NCI-H2171 (cell line): Measurements from ENCODE around the gene TRPV2.
"Not testable (repeated sequence)": the region's sequence is repeated elsewhere in the genome, so short reads cannot be mapped to it uniquely, and the experiment has no call there.

Experiments used
- DNase-seq: peaks from one replicate; lab custom pipeline; 2025; lab: John Stamatoyannopoulos, UW

Gene TRPV2, protein sequence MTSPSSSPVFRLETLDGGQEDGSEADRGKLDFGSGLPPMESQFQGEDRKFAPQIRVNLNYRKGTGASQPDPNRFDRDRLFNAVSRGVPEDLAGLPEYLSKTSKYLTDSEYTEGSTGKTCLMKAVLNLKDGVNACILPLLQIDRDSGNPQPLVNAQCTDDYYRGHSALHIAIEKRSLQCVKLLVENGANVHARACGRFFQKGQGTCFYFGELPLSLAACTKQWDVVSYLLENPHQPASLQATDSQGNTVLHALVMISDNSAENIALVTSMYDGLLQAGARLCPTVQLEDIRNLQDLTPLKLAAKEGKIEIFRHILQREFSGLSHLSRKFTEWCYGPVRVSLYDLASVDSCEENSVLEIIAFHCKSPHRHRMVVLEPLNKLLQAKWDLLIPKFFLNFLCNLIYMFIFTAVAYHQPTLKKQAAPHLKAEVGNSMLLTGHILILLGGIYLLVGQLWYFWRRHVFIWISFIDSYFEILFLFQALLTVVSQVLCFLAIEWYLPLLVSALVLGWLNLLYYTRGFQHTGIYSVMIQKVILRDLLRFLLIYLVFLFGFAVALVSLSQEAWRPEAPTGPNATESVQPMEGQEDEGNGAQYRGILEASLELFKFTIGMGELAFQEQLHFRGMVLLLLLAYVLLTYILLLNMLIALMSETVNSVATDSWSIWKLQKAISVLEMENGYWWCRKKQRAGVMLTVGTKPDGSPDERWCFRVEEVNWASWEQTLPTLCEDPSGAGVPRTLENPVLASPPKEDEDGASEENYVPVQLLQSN

DNA sequence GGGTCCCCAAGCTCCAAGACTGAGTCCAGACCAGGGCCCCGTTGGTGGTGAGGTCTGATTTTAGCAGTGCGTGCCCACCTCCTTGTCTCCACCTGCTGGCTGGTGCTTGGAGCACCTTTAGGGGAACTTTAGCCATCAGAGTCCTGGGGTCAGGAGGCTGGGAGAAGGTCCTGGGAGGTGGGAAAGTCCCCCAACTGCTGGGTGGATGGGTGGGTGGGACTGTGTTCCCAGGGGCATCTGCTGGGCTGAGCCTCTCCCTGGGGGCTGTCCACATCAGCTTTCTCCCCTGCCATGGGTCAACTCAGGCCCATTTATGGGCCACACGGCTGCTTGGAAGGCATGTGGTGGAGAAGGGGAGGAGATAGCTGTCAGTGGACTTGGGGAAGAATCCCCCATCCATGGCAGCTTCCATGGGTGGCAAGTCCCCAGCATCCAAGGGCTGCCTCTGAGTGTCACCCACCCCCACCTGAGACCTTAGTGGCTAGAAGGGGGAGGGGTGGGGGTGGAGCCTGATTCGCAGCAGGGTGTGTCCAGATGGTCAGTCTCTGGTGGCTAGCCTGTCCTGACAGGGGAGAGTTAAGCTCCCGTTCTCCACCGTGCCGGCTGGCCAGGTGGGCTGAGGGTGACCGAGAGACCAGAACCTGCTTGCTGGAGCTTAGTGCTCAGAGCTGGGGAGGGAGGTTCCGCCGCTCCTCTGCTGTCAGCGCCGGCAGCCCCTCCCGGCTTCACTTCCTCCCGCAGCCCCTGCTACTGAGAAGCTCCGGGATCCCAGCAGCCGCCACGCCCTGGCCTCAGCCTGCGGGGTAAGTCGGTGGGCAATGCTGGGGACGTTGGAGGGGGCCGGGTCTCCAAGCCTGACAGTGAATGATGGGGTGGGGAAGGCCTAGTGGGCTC is at the start of gene TRPV2:
Gene TRPV2 (plus strand): TSS at position 541 of the 894 bp plus-strand sequence. CDS start 2,098 bp downstream, outside the sequence.
- no peak for DNase-seq

DNA sequence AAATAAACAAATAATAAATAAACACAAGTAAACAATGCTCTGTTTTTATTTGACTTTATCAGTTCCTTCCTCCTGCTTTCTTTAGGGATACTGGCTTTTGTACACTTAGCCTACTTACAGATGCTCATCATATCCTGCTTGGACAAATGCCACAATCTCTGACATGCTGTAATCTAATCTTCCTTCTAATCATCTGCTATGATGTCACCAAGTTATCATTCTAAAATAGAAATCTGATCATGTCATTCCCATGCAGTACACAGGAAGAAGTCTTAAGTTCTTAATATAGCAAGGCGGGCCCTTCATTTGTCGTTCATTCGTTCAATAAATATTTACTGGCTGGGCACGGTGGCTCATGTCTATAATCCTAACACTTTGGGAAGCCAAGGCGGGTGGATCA is 43.6 kb upstream of the TRPV2 start:
- DNase-seq, result peak; percentile 30

DNA sequence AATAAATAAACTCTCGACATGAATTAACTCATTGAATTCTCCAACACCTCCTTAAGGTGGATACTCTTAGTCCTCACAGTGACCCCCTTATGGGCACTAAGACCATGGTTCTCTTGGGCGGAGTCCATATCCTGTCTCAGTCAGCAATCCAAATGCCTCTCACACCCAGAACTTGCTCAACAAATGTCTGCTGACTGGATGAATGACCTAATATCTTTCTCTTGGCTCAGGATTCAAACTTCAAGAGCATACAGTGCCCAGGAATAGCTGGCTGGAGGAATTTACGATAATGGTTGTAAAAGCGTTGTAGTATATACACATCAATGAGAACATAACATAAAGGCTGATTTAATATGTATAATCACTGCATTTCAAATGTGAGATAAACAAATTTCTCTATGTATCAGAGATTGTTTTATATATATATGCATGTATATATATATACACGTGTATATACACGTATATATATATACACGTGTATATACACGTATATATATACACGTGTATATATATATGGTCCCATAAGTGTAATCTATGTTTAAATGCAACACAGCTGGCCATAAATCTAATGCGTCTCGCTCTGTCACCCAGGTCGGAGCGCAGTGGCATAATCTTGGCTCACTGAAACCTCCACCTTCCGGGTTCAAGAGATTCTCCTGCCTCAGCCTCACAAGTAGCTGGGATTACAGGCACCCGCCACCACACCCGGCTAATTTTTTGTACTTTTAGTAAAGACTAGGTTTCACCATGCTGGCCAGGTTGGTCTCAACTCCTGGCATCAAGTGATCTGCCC is 41.0 kb upstream of the TRPV2 start:
- no peak for DNase-seq

DNA sequence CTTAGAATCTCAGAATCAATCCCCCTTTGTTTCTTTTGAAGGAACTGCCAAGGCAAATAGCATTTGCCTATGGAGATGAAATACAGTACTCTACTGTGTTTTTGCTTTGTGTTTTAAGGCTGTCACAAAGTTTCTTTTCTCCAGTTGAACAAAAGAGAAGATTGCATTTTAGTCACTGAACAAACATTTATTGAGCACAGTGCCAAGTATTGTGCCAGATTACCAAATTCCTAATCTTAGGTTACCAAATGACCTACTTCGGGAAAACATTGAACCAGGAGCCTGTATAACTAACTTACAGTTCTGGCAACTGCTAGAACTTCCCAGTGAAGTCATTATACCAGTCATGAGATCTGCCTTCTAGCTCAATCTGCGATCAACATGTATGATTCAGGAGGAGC is 37.4 kb upstream of the TRPV2 start:
- no peak for DNase-seq

DNA sequence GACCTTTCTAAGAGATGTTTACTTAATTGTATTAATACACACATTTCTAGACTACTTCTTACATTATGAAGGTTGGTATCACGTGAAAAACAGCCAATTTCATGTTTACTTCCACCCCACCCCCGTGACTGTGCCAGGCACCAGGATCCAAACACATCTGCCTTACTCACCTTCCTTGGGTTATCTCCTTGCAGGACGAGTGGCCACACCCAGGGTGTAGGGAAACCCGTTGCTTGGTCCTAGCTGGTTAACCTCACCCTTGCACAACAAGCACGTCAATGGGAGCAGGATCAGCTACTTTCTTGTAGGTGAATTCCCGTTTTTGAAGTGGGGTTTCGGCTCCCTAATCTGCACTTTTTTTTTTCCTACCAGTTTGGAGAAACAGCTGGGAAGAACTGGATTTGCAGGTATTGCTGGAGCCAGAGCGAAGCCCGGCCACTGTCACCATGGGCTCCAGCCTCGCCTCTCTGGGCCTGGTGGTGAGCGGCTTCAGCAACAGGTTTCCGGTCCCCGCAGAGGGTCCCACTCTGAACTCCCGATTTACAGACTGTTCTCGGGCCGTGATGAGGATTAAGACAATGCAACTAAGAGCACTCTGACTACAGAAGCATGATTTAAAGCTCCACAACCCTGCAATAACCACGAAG is 36.6 kb upstream of the TRPV2 start:
- DNase-seq, result no peak

DNA sequence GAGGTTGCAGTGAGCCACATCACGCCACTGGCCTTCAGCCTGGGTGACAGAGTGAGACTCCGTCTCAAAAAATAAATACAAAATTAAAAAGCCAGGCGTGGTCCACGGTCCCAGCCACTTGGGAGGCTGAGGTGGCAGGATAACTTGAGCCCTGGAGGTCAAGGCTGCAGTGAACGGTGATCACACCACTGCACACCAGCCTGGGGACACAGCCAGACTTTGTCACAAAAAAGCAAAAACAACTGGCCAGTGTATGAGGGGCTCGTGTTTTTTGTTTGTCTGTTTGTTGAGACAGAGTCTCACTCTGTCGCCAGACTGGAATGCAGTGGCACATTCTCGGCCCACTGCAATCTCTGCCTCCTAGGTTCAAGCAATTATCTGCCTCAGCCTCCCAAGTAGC is 35.7 kb upstream of the TRPV2 start:
- DNase-seq, result no peak

DNA sequence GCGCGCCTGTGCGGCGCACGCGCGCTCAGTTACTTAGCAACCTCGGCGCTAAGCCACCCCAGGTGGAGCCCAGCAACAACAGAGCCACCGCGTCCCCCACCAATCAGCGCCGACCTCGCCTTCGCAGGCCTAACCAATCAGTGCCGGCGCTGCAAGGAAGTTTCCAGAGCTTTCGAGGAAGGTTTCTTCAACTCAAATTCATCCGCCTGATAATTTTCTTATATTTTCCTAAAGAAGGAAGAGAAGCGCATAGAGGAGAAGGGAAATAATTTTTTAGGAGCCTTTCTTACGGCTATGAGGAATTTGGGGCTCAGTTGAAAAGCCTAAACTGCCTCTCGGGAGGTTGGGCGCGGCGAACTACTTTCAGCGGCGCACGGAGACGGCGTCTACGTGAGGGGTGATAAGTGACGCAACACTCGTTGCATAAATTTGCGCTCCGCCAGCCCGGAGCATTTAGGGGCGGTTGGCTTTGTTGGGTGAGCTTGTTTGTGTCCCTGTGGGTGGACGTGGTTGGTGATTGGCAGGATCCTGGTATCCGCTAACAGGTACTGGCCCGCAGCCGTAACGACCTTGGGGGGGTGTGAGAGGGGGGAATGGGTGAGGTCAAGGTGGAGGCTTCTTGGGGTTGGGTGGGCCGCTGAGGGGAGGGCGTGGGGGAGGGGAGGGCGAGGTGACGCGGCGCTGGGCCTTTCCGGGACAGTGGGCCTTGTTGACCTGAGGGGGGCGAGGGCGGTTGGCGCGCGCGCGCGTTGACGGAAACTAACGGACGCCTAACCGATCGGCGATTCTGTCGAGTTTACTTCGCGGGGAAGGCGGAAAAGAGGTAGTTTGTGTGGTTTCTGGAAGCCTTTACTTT is 34.5 kb upstream of the TRPV2 start, which contains the start of gene UBB:
Gene UBB (plus strand): TSS at position 452 of the 856 bp plus-strand sequence. CDS start 817 bp downstream, outside the sequence.
- peak; percentile 97 for DNase-seq

DNA sequence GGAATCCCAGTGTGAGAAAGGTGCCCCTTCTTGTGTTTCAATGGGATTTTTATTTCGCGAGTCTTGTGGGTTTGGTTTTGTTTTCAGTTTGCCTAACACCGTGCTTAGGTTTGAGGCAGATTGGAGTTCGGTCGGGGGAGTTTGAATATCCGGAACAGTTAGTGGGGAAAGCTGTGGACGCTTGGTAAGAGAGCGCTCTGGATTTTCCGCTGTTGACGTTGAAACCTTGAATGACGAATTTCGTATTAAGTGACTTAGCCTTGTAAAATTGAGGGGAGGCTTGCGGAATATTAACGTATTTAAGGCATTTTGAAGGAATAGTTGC is 33.9 kb upstream of the TRPV2 start:
- no peak for DNase-seq

DNA sequence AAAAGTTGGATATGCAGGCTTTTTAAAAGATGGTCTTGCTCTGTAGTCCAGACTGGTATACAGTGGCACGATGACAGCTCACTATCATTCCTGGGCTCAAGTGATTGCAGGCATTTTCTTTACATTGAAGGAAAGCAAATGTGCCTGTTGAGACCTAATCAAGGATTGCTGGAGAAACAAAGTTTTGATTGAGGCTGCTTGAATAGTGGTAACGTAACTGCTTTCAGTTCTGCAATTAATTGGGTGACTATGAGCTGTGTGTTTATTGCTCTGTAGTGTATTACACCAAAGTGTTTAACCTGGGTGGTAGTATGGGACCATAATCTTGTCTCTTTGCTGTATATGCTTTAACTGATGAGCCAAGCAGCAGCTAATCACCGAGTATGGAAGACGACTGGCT is 32.2 kb upstream of the TRPV2 start:
- no peak for DNase-seq

DNA sequence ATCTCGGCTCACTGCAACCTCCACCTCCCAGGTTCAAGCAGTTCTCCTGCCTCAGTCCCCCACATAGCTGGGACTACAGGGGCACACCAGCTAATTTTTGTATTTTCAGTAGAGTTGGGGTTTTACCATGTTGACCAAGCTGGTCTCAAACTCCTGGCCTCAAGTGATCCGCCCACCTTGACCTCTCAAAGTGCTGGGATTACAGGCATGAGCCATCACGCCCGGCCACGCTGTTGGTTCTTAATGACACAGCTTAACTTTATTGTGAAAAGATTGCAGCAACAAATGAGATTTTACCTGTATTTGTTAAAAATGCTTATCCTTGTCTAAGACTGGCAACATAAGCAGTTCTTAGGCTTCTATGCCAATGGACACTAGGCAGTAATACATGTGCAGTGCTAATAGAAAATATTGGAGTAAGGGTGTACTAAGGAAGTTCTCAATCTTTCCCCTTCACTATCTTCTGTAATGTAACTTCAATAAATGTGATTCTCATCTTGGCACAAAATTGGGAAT is 31.5 kb upstream of the TRPV2 start:
- no peak for DNase-seq

DNA sequence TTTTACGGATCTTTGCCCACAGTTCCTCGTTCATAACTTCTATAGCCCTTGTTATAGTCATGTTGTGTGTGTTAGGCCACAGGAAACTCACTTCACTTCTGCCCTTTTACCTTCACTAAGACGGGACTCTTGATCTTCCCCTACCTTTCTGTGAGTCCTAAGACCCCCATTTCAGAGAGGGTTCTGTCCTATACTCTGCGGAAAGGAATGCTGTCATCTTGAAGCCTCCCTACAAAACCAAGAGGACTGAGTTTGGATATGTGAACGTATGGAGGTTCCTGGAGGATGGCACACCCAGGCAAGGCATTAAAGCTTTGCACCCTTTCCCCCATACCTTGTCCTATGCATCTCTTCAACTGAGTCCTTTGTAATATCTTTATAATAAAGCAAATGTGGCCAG is 30.8 kb upstream of the TRPV2 start:
- DNase-seq, result no peak

DNA sequence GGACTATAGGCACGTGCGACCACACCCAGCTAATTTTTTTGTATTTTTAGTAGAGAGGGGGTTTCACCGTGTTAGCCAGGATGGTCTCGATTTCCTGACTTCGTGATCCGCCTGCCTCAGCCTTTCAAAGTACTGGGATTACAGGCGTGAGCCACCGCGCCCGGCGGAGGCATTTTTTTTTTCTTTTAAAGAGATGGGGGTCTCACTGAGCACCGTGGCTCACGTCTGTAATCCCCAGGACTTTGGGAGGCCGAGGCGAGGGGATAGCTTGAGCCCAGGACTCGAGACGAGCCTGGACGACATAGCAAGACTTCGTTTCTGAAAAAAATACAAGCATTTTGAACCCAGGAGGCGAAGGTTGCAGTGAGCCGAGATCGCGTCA is 29.3 kb upstream of the TRPV2 start:
- DNase-seq, result not testable (repeated sequence)

DNA sequence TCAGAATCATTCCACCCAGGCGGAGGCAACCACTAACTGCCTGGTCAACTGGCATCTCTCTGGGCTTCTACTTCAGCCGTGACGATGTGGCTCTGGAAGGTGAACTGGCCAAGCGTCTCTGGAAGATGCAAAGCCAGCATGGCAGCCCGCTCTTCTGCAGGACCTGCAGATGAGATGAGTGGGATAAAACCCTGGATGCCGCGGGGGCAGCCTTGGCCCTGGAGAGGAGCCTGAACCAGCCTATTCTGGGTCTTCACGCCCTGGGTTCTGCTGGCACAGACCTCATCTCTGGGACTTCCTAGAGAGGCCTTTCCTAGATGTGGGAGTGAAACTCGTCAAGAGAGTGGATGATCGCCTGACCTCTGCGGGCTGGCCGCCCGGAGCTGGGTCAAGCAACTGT is 23.9 kb upstream of the TRPV2 start:
- no peak for DNase-seq

DNA sequence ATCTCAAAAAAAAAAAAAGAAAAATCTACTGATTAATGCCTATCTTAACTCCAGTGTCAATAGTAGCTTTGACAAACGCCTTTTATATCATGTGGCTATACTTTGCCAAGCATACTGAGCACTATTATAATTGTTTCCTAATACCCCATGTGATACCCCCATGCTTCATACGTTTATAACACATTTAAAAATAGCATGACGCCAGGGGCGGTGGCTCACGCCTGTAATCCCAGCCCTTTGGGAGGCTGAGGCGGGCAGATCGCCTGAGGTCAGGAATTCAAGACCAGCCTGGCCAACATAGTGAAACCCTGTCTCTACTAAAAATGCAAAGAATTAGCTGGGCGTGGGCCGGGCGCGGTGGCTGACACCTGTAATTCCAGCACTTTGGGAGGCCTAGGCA is 22.9 kb upstream of the TRPV2 start:
- DNase-seq, result not testable (repeated sequence)

DNA sequence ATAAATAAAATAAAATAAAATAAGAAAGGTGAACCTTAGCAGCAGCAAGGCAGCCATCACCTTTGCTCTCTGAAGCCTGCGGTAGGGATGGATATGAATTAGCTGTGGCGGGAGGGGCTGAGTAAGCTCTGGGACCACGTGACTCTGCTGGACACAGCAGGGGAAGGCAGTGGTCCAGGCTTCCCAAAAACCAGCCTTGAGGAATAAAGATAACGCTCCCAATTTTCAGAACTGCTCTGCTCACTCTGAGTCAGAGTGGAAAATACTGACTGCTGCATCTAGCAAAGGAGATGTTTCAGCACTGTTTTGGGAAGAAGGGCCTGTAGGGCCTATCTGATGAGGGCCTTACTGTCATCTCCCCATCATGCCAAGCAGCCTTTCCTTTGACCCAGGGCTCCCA is 19.5 kb upstream of the TRPV2 start:
- not testable (repeated sequence) for DNase-seq

DNA sequence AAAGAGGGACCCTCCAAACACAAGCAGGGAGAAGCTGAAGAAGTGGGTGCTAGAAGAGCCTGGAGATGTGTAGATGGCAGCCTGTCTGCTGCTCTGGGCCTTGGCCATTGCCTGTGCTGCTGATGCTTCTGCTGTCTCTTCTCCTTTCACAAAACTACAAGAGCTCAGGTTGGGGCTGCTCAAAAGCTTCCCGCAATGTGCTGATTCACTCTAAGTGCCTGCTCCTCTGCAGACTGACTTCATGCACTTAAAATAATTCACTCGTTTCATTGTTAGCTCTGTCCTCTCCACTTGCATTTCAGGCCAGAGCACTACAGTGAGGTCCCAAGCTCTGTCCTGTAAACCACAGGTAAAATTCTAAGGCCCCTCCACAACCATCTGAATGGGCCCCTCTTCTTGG is 18.7 kb upstream of the TRPV2 start:
- not testable (repeated sequence) for DNase-seq

DNA sequence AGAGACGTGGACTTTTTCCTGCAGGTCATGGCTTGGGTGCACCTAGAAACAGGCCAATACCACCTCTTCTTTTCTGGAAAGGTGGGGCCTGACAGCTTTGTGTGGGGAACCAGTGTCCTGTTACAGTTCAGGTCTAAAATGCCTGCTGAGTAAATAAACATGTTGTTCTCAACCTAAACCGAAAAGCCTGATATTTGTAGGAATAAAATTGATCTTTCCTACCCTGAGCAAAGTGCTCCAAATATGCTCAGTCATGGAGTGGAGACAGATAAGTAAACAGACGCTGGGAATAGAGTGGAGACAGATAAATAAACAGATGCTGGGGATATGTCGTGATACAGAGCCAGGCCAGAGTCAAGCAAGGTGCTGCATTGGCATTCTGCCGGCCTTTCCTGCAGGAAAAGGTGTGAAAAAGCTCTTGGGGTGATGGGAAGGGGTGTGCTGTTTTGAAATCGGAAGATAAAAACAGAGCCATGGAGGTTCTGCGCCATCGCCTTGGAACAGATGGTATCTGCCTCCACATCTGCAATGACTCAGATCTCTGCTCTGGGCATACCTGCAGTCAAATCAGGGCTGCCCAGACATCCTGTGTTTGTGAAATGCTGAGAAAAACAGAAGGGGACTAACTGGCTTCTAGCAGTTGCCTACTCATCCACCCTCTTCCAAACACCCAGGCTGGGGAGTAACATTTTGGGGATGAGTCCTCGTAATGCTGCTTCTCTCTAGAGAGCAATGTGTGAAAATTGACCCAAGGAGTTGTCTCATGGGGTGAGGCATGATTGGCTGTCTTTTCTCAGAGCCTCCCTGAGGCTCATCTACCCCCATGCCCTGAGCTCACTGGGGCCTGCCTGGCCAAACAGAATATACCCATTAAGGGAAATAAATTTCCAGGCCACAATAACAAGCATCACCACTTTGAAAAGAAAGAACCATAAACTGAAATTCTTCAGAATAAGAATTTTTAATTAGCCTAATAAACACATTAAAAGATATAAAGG is 16.8 kb upstream of the TRPV2 start:
- peak; percentile 77 for DNase-seq

DNA sequence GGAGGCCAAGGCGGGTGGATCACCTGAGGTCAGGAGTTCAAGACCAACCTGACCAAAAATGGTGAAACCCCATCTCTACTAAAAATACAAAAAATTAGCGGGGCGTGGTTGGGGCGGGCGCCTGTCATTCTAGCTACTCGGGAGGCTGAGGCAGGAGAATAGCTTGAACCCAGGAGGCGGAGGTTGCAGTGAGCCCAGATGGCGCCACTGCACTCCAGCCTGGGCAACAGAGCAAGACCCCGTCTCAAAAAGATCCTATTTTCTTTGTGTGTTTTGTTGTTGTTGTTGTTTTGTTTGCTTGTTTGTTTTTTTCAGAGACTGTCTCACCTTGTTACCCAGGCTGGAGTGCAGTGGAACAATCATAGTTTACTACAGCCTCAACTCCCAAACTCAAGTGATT is 11.5 kb upstream of the TRPV2 start:
- not testable (repeated sequence) for DNase-seq
